HG03457 (cell line): Measurements from ENCODE around the gene SECTM1.

ENCODE experiments used
- ATAC-seq: cut with Tn5 transposase; IDR thresholded peaks from one replicate; pipeline ENCODE4 v1.9.1; 2021; ENCODE audit warnings: moderate number of reproducible peaks; ENCODE audit not compliant: unreplicated experiment

The SECTM1 gene

GRCh38 chr17:82317394-82318168 lies 16.0 kb downstream of the SECTM1 start, which contains the start of gene CD7:
Gene CD7, minus strand, starts transcription at chr17:82317608. Its CDS starts 113 bp downstream, at chr17:82317495.
- no peak for ATAC-seq

GRCh38 chr17:82316651-82317393 lies 16.7 kb downstream of the SECTM1 start:
- no peak for ATAC-seq

GRCh38 chr17:82315703-82316358 lies 17.7 kb downstream of the SECTM1 start:
- no peak for ATAC-seq

- ATAC-seq = no peak
Measured at GRCh38 chr17:82314727-82315605, 18.6 kb downstream of the SECTM1 start.

DNA sequence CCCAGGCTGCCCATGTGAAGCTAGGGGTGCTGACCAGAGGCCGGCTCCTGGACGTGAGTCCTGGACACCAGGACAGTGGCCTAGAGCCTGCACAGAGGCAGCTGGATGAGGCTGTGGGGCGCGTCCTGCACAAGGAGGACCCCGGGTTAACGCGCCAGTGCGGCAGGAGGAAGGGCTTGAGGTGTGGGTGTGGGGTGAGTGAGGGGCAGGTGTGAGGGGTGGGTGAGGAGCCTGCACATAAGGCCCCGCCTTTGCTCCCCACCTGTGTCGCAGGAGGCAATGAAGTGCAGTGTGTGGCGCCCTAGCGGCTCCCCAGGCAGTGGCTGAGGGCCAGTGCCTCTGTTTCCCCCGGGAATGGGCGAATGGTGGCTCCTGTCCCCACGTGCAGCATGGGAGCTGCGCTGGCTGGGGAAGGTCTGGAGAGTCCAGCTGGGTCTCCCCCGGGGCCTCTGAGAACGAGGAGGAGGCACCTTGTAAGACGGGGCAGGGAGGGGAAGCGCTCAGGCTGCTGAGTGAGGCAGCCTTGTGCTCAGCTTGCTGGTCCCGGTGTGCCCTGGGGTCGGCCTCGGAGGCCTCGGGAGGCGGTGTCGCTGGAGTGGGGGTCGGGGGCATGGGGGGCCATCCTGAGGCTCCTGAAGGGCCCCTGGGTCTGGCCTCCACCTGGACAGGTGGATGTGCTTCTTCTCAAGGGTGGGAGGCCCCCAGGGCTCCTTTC lies 19.4 kb downstream of the SECTM1 start:
- no peak for ATAC-seq

DNA sequence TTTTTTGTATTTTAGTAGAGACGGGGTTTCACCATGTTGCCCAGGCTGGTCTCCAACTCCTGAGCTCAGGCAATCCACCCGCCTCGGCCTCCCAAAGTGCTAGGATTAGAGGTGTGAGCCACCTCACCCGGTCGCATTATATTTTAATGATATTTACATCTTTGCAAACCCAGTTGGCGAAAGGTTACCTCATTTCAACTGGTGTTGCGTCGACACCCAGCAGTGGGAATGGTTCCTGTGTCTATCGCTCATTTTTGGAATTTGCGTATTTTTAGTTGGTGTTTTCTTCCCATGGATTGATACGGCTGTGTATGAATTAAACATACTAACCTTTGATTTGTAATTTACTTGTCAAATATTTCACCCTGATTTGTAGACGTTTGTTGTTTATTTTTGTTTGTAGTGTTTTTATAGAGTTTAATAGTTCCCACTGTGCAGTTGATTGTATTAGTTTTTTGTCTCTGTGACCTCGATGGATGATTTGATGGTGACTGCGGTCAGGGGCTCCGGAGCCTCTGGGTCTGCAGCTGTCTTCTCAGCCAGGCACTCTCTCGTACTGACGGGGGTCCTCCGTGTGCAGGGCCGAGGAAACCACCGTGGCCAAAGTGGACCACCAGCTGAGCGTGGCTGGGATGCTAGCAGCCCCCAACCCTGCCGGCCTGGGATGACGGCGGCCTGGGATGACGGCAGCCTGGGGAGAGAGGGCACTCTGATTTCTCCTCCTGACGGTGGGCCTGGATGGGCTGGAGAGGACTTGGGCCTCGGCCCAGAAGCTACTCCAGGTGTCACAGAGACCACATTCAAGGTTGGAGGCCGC lies 20.2 kb downstream of the SECTM1 start:
- ATAC-seq = no peak

DNA sequence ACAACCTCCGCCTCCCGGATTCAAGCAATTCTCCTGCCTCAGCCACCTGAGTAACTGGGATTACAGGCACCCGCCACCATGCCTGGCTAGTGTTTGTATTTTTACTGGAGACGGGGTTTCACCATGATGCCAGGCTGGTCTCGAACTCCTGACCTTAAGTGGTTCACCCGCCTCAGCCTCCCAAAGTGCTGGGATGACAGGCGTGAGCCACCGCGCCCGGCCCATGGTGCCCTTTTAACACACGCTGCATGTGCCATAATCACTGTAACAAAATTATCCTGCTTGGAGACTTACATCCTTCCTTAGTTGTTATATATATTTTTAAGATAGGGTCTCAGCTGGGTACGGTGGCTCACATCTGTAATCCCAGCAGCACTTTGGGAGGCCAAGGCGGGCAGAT lies 21.6 kb downstream of the SECTM1 start:
- no peak for ATAC-seq

DNA sequence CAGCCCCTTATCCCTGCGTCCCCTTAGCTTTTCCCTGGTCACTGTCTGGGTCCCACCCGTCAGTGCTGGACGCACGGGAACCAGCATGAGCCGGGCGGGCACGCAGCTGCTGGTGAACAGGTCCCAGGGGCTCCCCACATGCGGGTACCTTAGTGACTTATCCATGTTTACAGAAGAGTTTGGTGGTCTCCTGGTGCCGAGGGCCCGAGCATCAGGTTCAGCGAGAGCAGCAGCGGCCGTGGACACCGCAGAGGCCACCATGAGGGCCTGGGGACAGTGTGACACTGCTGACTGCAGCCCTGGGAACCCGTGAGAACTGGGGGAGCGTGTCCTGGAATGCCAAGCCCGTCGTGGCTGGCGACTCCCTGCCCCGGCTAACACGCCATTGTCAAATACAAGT lies 22.7 kb downstream of the SECTM1 start:
- ATAC-seq = no peak

DNA sequence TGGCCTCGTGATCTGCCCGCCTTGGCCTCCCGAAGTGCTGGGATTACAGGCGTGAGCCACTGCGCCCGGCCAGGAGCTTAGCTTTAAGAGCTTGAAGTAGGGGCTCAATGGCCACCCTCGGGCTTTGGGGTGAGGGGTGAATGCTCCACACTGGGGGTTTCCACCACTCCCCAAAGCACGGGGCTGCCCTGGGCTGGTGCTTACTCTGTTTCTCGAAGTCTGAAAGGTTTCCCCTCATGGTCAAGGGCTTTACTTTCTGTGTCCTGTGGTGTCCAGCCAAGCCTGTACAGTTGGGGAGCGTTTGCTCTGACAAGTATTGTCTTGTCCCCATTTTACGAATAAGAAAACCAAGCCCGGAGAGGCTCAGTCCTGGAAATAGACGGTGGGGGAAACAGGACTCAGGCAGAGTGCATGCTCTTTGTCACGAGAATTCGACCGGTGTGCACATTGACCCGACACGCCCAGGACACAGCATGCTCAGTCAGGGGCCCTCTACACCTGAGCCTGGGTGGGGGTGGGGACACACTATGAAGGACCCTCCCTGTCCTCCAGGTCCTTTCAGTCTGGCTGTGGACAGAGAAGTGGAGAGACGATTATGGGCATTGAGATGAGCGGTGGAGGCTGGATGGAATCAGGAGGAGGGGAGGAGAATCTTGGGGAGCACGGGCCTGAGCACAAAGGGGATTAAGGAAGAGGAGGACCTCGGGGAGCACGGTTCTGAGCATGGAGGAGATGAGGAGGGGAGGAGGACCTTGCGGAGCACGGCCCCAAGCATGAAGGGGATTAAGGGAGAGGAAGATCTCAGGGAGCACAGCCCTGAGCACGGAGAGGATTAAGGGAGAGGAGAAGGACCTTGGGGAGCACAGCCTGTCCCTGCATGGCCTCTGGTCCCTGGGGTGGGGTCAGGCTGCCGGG lies 23.7 kb downstream of the SECTM1 start:
- no peak for ATAC-seq

- ATAC-seq = no peak
Measured at GRCh38 chr17:82305727-82306300, 27.8 kb downstream of the SECTM1 start.

DNA sequence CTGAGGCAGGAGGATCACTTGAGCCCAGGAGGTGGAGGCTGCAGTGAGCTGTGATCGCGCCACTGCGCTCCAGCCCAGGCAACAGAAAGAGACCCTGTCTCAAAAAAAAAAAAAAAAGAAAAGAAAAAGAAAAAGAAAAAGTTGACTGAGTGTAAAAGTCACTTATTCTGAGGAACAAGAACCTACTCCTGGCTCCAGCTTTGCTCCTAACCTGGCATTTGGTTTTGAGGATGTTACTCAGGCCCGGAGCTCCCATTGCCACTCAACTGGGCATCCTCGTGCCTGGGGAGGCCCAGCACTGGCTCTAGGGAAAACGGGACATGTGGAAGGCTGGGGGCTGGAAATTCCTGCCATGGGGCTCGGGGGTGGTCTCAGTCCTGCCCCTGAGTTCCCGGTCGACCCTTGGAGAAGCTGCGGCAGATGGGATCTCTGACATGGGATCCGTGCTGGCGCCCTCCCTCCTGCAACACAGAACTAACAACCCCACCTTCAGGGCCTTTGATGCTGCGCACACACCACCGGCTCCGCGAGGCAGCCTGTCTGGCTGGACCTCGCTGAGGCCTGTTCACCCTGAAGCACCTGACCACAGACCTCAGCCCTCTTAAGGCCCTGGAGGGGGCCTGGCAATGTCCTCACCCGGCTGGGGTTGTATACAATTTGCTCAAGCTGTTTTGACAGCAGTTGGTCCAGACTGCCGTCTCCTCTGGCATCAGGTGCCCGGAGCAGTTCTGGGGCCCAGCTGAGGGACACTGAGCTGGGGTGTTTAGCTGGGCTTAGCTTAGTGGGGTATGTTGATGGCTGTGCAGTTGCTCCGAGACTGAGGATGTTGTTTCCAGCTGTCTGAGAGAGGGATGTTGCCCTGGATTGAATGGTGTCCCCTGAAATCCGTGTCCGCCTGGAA lies 28.5 kb downstream of the SECTM1 start:
- no peak for ATAC-seq

DNA sequence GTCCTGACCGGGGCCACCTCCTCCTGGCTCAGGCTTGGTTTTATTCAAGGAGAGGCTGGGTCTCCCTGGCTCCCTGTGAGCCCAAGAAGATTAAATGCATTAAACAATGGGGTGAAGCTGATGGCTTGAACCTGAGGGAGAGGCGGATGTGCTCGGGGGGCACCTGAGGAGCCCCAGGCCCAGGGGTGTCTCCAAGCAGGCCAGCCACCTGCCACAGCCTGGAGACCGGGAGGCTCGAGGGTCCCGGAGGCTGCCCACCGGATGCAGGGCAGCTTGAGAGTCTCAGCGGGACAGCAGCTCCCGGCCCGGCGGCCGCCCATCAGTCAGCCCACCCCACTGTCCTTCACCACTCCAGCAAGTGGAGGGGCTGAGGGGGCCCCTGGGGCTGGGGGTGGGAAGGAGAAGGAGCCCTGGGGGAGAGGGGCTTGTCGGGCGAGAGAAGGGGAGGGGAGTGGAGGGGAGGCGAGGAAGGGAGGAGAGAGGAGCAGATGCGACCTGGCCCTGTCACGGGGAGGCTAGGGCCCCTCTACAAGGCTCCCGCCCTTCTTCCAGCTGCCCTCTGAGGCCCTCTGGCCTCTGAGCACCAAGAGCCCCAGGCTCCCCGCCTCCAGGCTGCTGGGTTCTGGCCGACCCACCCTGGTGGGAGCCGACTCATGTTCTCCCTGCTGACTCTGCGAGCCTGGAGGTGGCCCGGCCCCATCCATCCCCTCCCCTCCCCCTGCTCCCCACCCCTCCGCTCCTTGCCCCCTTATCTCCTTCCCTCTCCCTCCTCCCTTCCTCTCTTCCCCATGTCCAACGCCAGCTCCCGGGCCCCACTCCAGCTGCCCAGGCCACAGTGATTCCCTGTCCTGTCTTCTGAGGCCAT lies 29.4 kb downstream of the SECTM1 start:
- ATAC-seq = no peak

- no peak for ATAC-seq
Measured at GRCh38 chr17:82302991-82303943, 30.3 kb downstream of the SECTM1 start.

DNA sequence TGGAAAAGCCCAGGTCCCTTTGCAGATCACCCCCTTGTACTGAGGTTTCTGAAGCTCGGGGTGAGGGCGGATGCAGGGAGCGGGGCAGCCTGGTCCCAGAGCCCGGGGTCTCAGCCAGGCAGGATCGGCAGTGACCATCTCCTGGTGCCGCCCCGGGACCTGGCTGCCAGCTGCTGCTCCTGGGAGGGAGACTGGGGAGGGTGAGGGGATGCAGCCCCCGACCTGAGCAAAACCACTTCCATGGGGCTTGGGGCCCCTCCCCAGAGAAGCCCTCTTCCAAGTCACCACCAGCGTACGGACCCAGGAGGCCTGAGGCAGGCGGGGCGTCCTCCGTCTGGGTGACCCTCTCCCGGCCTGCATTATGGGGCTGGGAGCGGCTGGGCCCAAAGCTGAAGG lies 31.0 kb downstream of the SECTM1 start:
- ATAC-seq = no peak
